Glomerular visceral epithelial cell (primary cell): Measurements from ENCODE around the gene LAMC3.
"Not testable (repeated sequence)": the region's sequence is repeated elsewhere in the genome, so short reads cannot be mapped to it uniquely, and the experiment has no call there.

Experiments
- DNase-seq: peaks from one replicate; pipeline ENCODE4 v3.0.0-alpha.2; 2016; ENCODE audit errors: extremely low spot score

Gene LAMC3

DNA sequence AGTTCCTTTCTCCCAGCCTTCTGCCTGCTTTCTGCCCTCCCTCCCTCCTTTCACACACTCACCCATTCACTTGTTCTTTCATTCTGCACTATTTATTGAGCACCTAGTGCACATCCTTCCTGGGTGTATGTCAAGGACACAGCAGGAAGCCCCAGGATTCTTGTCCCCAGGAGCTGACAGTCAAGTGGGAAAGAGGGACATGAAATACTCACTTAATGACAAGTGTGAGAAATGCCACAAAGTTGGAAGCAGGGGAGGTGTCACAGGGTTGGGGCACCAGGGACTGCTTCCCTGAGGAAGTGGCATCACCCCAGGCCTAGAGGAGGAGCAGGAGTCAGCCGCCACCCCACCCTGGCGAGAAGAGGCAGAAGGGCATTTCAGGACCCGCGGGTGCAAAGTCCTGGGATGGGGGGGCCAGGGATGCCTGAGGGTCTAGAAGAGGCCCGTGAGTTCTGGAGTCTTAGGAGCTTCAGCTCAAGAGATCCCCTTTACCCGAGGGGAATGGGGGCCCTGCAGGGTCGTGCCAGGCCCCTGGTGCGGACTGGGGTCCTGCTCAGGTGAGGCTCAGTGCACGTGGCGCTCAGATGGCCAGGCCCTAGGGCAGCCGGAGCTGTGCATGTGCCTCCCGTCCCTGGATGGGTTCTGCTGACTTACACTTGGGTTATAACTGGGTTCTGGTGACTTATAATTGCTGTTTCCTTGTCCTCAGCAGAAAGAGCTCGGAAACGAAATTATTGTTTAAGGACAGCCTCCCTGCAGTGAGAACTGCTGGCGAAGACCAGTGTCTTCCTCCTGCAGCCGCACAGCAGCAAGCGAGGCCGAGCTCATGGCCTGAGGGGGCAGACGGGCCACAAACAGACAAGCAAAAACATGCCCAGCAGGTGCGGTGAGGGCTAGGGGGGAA lies 16.9 kb upstream of the LAMC3 start:
- DNase-seq: no peak

DNA sequence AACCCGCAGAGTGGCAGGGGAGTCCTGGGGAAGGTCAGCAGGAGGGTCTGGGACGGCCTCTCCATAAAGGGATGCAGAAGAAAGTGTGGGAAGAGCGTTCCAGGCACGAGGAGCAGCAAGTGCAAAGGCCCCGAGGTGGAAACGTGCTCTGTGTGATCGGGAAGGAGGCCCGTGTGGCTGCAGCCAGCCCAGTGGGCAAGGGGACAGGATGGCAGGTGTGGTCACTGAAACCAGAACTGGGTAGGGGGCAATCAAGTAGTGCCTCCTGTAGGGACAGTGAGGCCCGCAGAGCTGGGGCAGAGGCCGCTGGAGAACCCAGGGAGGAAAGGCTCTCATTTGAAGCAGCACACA lies 16.3 kb upstream of the LAMC3 start:
- no peak for DNase-seq

DNA sequence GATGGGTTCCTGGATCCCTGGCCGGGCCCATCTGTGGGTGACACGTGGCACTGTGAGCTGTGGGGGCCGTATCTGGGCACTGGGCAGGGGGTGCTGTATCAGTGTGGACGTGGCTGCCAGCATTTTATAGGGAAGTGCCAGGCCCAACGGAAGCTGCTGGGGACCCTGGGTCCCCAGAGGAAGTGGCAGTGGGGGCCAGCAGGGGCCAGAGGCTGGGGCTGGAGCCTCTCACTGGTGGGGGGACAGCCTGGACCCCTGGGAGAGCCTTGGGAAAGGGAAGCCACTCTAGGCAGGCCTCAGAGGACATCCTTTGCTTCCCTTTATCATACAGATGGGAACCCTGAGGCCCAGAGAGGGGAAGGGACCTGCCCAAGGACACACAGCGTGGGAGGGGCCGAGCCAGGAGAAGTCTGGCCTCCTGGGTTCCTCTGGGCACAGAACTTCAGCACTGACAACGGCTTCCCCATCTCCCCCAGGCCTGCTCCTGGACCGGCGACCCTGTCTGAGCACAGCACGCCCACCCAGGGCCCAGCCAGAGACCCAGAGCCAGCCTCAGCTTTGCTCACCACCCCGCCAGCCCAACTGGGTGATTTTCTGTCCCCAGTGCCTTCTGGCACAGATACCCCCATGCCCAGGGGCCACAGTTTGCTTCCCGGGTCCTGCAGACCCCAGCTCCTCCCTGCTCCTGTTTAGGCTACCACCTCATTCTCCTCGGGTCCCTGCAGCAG lies 15.5 kb upstream of the LAMC3 start:
- no peak for DNase-seq

DNA sequence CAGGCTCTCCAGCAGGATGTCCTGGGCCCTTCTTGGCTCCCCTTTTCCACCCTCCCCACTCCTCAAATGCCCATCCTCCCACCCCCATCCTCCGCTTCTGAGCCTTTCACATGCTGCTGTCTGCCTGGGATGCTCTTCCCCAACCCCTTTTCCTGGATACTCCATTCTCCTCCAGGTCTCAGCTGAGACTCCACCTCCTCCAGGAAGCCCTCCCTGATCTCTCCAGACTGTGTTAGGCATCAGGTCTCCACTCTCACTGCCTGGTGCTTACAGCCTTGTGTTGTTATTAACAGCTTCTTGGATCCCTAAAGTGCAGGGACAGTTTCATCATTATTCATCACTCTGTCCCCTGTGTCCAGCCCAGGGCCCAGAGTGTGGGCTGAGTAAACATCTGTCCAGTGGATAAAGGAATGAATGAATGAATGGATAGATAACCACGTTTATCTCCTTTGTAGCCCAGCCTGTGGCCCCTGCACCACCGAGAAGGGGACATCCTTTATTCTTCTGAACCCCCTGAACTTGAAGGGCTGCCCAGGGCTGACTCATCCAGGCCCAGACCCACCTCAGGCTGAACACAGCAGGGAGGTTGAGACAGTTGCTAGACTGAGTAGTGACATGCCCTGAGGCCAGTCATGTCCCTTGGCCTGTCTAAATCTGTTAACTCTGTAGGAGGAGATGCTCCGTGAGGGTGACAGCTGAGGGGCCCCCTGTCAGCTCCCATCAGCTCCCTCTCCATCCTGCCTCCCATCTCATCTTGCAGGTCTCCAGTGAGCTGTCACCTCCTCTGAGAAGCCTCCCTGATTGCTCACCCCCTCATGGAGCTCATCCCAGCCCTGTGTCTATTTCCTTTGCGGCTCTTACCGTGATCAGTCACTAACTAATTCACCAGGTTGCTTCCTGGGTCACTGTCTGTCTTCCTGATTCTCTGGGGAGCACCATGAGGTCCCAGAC lies 14.6 kb upstream of the LAMC3 start:
- DNase-seq: no peak

DNA sequence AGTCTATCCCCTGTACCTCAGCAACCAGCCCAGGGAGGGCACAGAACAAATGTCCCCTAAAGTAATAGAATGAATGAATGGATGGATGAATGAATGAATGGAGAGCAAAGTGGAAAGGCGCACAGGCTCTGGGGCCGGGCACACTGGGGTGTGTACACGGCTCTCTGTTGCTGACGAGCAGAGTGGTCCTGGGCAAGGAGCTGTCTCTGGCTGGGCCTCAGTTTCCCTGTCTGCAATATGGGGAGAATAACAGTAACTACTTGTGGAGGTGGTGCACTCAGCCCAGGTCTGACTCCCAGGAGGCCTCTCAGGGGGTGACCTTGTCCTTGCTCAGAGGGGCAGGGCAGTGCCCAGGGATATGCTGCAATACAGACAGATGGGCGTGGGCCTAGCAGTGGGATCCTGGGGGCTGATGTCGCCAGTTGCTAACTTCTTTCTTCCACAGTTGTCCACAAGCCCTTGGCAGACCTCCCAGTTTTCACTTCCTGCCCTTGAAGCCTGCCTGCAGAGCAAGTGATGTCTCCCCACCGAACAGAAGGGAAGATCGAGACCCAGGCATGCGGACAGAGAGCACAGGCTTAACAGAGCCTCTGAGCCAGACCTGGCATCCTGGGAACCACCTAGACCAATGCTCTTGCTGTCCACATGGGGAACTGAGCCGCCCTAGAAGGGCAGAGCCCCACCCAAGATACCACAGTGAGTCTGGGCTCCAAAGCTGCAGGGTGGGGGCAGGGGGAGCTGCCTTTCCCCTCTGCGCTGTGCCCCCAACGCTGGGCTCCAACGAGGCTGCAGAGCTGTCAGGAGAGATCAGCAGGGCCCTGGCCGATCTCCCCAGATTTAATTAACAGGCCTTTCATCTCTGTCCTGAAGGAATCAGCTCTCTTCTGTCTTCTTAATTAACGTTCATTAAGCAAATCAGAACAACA lies 13.6 kb upstream of the LAMC3 start:
- DNase-seq: peak; percentile 71

DNA sequence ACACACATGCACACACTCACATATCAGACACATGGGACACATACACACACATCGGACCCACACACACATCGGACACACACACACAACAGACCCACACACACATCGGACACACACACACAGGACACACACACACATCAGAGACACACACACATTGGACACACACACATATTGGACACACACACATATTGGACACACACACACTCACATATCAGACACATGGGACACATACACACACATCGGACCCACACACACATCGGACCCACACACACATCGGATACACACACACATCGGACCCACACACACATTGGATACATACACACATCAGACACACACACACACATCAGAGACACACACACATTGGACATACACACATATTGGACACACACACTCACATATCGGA lies 12.8 kb upstream of the LAMC3 start:
- DNase-seq: no peak

DNA sequence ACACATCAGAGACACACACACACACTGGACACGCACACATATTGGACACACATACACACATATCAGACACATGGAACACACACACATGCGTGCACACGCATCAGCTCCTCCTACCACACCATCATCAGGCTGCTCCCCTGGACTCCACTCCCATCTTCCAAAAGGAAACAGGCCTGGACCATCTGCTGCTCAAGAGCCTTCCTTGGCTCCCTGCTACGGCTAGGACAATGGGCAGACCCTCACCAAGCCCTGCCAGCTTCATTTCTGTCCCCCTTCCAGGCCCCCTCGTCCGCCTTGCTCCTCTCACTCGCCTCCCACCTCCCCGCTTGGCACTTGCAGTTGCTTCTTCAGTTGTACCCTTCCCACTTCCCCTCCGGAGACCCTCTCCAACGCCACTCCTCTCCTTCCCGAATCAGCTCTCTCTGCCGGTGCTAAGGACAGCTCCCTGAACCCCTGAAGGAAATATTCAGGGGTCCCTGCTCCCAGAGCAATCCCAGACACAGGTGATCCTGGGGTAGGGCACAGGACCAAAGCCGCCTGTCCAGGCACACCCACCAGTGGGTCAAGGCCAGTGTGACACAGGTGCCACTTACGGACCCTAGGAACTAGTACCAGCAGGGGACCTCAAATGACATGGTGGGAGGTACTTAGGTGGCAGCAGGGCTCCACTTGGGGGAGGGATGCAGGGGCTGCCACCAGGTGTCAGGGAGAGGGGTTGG lies 12.1 kb upstream of the LAMC3 start:
- DNase-seq: no peak

DNA sequence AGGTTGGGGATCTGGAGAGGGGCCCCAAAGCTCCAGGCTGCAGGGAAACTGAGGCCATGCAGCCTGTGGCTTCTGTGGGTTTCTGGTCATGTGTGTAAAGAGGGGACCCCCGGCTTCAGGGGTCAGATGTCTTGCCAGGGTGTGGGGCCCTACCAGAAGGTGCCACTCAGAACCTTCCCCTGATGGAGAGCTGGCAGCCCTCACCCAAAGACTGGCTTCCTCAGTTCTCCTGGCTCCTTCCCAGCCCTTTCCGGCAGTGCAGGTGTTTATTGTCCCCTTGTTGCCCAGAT lies 11.6 kb upstream of the LAMC3 start:
- DNase-seq: no peak

DNA sequence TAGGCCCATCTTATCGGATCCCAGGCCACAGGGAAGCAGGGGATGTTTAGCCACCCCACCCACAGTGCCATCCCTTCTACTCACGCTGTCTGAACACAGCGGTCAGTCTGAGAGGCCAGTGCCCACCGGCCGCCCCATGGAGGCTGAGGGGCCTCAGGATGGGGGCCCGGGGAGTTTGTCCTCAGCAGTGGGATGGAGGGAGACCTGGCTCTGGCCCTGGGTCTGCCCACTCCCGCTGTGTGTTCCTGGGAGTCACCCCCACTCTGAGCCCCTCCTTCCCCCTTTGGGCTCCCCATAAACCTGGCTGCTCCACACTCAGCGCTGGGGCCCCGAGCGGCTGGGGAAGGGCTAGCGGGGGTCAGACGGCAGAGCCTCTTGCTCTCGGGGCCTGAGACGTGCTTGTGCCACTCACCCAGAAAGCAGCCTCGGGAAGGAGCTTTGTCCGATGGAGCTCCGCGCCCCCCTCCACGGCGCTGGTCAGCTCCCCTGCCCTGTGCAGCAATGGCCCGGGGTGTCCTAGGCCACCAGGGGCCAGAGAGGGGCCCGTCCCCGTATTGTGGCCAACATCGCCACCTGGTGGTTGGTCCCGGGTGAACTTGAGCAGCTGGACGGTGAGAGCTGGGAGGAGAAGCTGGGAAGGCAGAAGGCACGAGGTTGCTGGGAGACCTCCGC lies 10.9 kb upstream of the LAMC3 start:
- peak; percentile 82 for DNase-seq

DNA sequence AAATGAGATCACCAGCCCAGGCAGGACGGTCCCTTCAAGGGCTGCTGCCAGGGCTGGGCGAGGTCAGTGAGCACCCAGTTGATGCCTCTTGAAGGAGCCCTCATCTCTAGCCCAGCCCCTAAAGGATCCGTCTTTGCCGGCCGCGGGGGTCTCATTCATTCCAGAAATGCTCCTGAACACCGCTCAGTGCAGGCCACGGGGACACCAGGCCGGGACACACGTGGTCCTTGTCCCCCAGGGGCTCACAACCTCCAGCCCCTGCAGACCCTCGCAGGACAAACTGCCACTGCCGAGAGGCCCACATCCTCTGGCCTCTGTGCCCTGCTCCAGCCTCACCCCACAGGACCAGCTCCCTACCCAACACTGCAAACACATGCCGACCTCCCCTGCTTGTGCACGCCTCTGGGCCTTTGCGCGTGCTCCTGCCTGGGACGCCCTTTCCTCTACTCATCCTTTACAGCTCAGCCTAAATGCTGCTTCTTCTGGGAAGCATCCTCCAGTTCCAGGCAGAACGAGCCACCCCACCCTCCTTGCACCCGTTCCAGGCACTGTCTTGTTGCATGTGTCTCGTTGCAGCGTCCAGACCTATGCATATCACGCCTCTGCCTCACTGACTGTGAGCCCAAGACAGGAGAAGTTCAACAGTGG lies 10.3 kb upstream of the LAMC3 start:
- DNase-seq: no peak

DNA sequence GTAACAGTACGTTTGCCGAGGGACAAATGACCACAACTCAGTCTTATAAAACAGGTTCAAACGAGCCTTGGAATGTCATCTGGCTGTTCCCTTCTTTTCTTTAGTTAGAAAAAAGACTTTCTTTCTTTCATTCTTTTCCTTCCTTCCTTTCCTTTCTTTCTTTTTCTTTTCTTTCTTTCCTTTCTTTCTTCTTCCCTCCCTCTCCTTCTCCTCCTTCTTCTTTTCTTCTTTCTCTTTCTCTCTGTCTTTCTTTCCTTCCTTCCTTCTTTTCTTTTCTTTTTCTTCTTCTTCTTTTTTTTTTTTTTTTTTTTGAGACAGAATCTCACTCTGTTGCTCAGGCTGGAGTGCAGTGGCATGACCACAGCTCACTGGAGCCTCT lies 9.7 kb upstream of the LAMC3 start:
- no peak for DNase-seq

DNA sequence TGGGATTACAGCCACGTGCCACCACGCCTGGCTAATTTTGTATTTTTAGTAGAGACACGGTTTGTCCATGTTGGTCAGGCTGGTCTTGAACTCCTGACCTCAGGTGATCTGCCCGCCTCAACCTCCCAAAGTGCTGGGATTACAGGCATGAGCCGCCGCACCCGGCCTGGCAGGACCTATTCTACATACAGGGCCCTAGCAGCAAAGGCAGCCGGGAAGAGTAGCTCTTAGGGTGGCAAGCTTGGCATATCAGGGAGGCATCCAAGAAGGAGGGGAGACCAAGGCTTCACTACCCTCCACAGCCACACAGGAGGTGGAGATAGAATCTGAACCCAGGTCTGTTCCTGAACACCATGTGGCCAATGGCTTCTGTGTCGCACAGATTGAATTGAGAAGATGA lies 8.4 kb upstream of the LAMC3 start:
- DNase-seq: not testable (repeated sequence)

DNA sequence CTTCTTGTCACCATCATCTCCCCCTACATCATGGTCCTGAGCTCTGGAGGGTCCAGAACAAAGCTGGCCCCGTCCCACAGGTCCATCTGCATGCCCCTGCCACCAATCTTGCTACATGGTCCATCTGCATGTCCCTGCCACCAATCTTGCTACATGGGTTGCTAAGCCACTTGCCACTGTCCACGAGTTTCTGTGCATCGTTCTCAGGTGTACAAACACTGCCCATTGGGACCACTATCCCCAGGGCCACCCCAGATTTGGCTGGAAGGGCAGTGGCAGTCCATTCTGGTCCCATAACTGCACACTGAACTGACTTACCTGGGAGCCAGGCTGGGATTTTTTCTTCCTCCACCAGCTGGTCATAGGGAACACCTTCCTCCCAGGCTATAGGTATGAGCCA lies 8.0 kb upstream of the LAMC3 start:
- DNase-seq: no peak

DNA sequence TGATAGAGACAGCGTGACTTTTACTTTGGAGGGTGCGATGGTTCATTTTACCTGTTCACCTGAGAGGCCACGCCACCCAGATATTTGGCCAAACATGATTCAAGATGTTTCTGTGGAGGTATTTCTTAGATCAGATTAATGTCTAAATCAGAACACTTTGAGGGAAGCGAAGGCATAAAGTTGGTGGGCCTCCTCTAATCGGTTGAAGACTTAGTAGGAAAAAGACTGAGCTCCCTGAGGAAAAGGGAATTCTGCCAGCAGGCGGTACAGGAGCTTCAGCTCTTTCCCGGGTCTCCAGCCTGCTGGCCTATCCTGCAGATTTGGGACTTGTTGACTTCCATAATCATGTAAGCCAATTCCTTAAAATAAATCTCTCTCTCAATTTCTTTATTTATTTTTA lies 7.0 kb upstream of the LAMC3 start:
- DNase-seq: no peak

DNA sequence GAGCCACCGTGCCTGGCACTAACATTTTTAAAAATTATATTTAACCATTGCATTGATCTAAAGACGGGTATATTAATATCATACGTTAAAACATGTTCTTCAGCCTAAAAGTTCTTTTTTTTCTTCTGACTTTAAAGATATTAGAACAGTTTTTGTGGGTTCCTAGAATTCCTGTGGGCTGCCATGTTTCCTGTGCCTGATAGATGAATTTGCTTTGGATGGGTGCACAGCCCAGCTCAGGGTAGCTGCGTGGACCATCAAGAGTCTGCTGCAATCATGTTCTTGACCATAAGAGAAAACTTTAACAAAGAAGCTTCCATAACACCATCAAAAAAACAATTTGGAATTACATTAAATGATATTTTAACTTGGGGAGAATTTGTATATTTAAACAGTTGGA lies 2.4 kb upstream of the LAMC3 start:
- peak; percentile 22 for DNase-seq

DNA sequence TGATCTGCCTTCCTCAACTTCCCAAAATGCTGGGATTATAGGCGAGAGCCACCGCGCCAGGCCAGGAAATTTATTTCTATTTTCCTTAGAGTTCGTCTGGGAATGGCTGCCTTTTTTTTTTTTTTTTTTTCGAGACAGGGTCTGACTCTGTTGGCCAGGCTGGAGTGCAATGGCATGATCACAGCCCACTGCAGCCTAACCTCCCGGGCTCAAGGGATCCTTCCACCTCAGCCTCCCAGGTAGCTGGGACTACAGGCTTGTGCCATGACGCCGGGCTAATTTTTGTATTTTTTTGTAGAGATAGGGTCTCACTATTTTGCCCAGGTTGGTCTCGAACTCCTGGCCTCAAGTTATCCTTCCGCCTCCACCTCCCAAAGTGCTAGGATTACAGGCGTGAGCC lies 888 bp upstream of the LAMC3 start:
- DNase-seq: no peak

DNA sequence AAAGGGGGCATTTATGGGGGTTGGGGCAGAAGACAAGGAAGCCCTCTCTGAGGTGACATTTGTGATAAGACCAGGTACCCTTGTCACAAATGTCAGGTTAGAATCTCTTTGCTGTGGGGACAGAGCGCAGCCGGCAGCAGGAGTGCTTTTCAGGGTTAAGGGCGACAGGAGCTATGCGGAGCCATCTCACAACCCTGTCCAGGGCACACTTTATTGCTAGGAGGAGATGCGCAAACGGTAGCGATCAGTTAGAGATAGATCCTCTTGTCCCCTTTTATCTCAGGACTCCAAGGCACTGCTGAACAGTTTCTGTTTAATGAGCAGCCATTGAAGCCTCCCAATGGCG lies 438 bp upstream of the LAMC3 start:
- DNase-seq: no peak

DNA sequence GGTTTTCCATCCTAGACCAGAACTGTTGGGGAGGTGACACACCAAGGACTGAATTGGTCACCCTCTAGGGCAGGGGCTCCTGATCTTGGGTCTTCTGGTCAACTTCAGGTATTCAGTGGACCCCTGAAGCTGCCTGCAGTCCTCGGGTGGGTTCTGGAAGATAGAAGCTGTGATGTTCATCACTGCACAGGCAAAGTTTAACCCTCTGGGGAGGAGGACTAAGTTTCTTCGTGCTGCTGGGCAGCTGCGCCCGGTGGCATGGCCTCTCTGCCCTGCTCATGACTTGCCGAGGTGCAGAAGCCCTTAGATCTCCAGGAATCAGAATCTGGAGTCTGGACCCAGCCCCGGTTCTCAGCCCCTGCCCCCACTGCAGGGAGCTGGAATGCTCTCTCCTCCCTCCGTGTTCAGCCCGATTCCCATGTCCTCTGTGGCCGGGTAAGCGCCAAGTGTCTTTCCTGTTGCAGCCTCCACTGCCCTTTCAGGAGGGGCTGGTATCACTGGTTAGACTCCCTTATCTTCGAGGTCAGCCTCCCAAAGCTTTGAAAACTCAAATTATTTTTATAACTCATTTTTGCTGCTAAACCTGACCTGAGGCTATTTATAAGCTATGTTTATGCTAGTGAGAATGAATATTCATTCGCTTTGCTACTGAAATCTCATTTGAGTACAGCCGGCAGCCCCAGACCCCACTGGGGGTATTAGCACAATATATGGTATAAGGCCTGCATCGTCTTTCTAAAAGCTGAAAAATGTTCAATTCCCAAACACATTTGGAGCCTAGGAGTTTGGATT lies 1.7 kb downstream of the LAMC3 start:
- no peak for DNase-seq
